GM12801 (cell line): ENCODE measurements around the gene RAB44.
A peak's percentile ranks its signal among the peaks of the same experiment; 100 is the strongest.

ENCODE experiments used
- TF ChIP-seq, protein P1 (sequence below): IDR thresholded peaks from one replicate; pipeline ENCODE4 v1.5.1; 2011; ENCODE audit warnings: control low read depth; ENCODE audit not compliant: insufficient read length; ENCODE audit errors: extremely low read depth

RAB44 gene

DNA sequence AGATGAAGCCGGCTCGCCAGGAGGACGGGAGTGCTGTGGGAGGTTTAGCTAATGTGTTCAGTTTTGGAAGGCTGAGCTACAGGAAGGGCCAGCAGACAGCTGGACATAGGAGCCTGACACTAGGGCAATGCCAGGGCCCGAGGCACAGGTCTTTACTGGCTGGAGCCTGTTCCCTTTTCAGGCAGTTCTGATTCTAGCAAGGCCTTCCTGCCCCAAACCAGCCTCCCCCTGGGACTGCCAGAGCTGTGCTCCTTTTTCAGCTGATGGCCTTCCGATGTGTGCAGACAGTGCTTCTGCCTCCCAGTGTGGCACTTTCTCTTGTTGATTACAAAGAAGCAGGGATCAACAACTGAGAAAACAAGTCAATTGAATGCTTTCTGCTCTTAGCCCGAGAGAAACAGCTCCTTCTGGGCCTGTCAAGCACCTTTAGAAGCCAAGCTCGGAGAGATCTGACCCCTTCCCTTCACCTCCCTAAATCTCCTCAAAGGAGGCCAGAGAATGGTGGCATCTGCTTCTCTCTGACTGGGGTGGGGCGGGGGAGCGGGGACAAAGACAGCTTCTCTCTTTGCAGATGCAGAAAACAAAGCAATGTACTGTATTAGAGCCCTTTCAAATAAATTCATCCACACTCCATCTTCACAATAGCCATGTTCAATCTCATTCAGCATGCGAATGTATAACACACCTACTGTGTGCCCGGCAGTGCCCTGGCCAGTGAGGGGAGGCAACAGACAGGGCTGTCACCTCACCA lies 63.2 kb downstream of the RAB44 start:
- TF ChIP-seq, protein P1, sequence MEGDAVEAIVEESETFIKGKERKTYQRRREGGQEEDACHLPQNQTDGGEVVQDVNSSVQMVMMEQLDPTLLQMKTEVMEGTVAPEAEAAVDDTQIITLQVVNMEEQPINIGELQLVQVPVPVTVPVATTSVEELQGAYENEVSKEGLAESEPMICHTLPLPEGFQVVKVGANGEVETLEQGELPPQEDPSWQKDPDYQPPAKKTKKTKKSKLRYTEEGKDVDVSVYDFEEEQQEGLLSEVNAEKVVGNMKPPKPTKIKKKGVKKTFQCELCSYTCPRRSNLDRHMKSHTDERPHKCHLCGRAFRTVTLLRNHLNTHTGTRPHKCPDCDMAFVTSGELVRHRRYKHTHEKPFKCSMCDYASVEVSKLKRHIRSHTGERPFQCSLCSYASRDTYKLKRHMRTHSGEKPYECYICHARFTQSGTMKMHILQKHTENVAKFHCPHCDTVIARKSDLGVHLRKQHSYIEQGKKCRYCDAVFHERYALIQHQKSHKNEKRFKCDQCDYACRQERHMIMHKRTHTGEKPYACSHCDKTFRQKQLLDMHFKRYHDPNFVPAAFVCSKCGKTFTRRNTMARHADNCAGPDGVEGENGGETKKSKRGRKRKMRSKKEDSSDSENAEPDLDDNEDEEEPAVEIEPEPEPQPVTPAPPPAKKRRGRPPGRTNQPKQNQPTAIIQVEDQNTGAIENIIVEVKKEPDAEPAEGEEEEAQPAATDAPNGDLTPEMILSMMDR, result no peak

DNA sequence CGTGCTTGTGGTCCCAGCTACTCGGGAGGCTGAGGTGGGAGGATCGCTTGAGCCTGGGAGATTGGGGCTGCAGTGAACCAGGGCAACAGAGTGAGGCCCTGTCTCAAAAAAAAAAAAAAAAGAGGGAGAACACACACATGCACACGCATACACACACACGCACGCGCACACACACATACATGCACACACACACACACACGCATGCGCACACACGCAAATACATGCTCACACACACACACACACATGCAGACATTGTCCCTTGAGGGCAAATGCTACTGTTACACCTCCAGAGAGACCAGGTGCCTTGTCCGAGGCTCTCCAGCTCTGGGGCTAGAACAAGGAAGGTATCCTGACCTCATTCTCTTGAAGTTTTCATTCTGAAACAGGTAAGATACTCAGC lies 64.5 kb downstream of the RAB44 start:
- TF ChIP-seq, protein P1, result no peak

DNA sequence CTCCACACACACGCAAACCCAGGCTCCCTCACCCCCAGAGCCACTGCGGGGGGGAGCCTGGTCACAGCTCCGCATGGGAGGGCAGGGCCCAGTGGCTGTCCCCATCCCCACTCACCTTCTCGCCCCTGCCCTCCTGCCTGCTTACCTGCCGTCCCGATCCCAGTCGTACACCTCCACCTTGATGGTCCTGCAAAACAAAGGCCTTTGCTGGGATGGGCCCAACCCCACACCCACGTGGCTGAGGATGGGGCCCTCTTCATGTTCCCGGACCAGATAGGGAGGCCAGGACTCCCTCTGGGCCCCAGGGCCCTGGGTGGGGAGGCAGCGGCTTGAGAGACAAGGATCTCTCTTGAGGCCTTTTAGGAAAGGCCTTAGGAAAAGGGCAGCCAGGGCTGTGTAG lies 67.6 kb downstream of the RAB44 start:
- TF ChIP-seq, protein P1, result no peak

DNA sequence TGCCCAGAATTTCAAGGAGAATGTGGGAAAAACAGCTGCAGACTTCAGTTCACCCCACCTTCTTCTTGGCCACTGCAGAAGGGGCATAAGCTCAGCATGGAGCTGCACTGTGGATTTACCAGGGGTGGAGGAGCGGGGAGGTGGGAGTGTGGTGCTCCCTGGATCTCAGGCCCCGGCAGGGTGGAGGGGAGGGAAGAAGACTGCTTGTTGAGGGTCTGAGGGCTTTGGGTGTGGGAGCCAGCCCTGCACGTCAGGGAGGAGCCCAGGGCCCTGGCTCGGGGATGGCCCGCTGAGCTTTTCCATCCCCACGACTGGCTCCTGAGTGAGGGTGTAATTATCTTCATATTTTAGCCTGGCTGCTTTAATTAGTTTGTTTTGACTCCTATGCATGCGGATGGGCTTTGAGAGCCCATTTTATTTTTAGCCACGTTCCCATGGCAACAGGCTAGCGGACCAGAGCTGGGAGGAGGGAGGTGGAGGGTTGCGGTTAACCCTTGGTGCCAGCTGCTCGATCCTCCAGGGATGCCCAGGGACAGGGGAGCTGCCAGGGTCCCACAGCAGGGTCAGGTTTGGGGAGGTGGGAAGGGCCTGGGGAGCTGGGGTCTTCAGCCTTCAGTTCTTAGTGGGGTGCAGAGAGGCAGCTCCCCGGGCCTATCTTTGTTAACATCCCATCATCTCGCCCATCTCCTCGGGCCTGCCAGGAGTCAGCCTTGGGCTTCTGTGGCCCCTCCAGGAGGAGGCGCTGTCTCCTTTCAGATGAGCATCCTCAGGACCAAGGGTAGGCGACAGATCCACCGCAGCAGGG lies 68.2 kb downstream of the RAB44 start:
- TF ChIP-seq, protein P1, result peak; percentile 4

DNA sequence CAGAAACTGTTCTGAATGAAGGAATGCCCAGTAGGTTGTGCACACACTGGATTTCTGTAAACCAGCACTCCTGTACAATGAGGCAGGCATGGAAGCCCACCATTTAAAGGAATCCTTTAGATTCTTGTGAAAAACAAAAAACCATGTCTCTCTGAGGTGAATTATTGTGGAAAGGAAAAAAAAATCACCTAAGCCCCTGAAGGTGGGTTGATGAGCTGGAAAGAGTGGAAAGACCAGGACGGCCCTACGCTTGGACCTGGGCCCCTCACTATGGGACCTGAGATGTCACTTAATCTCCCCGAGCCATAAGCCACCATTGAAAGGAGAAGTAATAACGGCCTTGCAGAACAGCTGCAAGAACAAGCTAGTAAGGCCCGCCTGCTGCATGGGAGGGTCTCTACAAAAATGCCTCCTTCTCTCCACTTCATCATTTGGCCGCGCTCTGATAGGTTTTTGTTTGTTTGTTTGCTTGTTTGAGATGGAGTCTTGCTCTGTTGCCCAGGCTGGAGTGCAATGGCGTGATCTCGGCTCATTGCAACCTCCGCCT lies 68.8 kb downstream of the RAB44 start:
- TF ChIP-seq, protein P1, result no peak

DNA sequence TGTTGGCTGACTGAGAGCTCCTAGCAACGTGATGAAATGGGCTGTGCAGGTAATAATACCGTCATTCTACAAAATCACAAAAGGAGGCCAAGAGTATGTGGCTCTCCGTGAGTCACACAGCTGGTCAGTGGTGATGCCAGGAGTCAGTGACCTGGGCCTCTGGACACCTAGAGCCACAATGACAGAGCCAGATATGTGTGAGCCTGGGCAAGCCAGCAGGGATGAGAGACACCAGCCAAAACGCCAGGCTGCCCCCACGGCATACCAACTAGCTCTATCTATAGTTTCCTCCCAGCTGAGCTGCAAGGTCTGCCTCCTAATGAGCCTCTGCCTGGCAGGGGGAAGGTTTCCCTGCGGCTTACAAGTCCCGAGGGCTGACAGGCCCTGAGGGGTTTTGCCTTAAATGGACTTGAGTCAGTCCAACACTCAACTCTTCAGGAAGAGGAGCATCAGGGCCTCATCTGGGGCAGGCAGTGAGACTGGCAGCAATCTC lies 71.6 kb downstream of the RAB44 start:
- TF ChIP-seq, protein P1, result no peak
